ENCODE measurements around the gene SYNE2.
"Not testable (repeated sequence)": the region's sequence is repeated elsewhere in the genome, so short reads cannot be mapped to it uniquely, and the experiment has no call there.

The SYNE2 gene

DNA sequence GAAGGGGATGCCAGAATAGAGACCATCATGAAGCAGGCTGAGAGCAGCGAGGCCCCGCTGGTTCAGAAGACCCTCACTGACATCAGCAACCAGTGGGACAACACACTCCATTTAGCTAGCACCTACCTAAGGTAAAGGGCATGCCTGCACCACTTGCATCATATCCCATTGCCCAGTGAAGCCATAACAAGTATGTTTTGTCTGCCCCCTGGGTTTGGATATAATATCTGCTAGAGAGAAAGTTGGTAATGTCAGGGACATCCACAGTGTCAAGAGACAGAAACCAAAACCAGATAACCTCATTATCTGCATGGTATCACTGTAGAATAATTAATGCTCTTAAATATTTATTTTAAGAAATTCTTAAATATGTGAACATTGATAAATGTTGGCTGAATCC lies 173.8 kb downstream of the SYNE2 start:
- no peak overlapping the region for H3K4me3 ChIP-seq (replicated peaks; ENCODE audit: insufficient read depth, low read length)

GRCh38 chr14:64035143-64035542 lies 182.3 kb downstream of the SYNE2 start:
- no peak for DNase-seq (ENCODE audit: low read depth in 1 of 2, low spot score in 1 of 2)
- no peak for TF ChIP-seq POLR2AphosphoS5 (IDR thresholded peaks at IDR 0.05; ENCODE audit: low read depth)
- TF ChIP-seq, protein P1, sequence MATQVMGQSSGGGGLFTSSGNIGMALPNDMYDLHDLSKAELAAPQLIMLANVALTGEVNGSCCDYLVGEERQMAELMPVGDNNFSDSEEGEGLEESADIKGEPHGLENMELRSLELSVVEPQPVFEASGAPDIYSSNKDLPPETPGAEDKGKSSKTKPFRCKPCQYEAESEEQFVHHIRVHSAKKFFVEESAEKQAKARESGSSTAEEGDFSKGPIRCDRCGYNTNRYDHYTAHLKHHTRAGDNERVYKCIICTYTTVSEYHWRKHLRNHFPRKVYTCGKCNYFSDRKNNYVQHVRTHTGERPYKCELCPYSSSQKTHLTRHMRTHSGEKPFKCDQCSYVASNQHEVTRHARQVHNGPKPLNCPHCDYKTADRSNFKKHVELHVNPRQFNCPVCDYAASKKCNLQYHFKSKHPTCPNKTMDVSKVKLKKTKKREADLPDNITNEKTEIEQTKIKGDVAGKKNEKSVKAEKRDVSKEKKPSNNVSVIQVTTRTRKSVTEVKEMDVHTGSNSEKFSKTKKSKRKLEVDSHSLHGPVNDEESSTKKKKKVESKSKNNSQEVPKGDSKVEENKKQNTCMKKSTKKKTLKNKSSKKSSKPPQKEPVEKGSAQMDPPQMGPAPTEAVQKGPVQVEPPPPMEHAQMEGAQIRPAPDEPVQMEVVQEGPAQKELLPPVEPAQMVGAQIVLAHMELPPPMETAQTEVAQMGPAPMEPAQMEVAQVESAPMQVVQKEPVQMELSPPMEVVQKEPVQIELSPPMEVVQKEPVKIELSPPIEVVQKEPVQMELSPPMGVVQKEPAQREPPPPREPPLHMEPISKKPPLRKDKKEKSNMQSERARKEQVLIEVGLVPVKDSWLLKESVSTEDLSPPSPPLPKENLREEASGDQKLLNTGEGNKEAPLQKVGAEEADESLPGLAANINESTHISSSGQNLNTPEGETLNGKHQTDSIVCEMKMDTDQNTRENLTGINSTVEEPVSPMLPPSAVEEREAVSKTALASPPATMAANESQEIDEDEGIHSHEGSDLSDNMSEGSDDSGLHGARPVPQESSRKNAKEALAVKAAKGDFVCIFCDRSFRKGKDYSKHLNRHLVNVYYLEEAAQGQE (IDR thresholded peaks at IDR 0.05; ENCODE audit: insufficient replicate concordance, low read depth): no peak
- no peak for TF ChIP-seq SPI1 (IDR thresholded peaks at IDR 0.05; ENCODE audit: borderline replicate concordance, low read depth)
- TF ChIP-seq, protein P2, sequence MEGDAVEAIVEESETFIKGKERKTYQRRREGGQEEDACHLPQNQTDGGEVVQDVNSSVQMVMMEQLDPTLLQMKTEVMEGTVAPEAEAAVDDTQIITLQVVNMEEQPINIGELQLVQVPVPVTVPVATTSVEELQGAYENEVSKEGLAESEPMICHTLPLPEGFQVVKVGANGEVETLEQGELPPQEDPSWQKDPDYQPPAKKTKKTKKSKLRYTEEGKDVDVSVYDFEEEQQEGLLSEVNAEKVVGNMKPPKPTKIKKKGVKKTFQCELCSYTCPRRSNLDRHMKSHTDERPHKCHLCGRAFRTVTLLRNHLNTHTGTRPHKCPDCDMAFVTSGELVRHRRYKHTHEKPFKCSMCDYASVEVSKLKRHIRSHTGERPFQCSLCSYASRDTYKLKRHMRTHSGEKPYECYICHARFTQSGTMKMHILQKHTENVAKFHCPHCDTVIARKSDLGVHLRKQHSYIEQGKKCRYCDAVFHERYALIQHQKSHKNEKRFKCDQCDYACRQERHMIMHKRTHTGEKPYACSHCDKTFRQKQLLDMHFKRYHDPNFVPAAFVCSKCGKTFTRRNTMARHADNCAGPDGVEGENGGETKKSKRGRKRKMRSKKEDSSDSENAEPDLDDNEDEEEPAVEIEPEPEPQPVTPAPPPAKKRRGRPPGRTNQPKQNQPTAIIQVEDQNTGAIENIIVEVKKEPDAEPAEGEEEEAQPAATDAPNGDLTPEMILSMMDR (IDR thresholded peaks at IDR 0.05; ENCODE audit: insufficient read depth, low read length): no peak
- TF ChIP-seq GABPA (IDR thresholded peaks at IDR 0.05; ENCODE audit: low read depth): no peak
- no peak overlapping the region for H3K4me3 ChIP-seq (replicated peaks; ENCODE audit: insufficient read depth, low read length)
- H3K27ac ChIP-seq (replicated peaks): no peak overlapping the region
- no peaks in the 10 kb centered on the region for H3K27me3 ChIP-seq (ENCODE audit: insufficient read depth, poor library complexity, severe bottlenecking)

More for the DNA sequence above, 173.8 kb downstream of the SYNE2 start:
- Histone ChIP-seq H3K27ac (replicated peaks) (no peak overlapping the region), H3K27me3 (ENCODE audit: insufficient read depth, poor library complexity, severe bottlenecking) (no peaks in the 10 kb centered on the region)
- TF ChIP-seq, protein P2 (IDR thresholded peaks at IDR 0.05; ENCODE audit: insufficient read depth, low read length): no peak
- TF ChIP-seq SPI1 (IDR thresholded peaks at IDR 0.05; ENCODE audit: borderline replicate concordance, low read depth): no peak
- TF ChIP-seq POLR2AphosphoS5 (IDR thresholded peaks at IDR 0.05; ENCODE audit: low read depth): no peak
- TF ChIP-seq, protein P1 (IDR thresholded peaks at IDR 0.05; ENCODE audit: insufficient replicate concordance, low read depth): no peak
- no peak for TF ChIP-seq GABPA (IDR thresholded peaks at IDR 0.05; ENCODE audit: low read depth)
- DNase-seq (ENCODE audit: low read depth in 1 of 2, low spot score in 1 of 2): no peak

- H3K4me3 ChIP-seq (replicated peaks; ENCODE audit: insufficient read depth, low read length); DNase-seq (ENCODE audit: low read depth in 1 of 2, low spot score in 1 of 2); H3K27ac ChIP-seq (replicated peaks); H3K27me3 ChIP-seq (ENCODE audit: insufficient read depth, poor library complexity, severe bottlenecking): not testable (repeated sequence)
Observed at GRCh38 chr14:64037869-64038745, 185.3 kb downstream of the SYNE2 start.

DNA sequence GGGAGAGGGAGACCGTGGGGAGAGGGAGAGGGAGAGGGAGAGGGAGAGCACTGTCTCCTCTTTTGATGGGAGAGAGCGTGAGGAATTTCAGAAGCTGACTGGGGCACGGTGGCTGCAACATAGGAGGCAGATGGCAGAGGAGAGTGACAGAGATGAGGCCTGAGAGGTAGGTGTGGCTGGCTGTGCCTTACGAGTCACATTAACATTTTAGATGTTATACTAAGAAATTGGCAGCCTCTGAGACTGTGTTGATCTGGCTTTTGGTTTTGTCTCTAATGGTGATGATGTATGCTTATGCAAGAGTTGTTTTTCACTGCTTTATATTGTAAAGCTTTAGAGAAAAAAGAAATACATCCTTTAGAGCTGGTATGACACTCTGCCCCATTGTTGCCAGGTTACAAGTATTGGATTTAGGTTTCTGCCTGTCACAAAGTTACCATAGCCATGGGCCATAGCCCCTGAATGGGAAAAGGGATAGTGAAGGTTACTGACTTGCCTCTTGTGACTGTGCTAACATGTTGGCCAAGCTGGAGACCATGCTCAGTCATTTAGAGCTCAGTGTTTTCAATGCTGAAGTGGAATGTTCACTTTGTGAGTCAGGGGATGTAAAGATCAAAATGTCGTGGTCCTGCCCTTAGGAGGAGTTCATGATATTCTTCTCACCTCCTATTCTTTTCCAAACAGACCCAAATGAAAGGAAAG lies 186.2 kb downstream of the SYNE2 start:
- Histone ChIP-seq H3K27ac (replicated peaks) (no peak overlapping the region), H3K27me3 (ENCODE audit: insufficient read depth, poor library complexity, severe bottlenecking) (no peaks in the 10 kb centered on the region), H3K4me3 (replicated peaks; ENCODE audit: insufficient read depth, low read length) (no peak overlapping the region)
- DNase-seq (ENCODE audit: low read depth in 1 of 2, low spot score in 1 of 2): no peak
- TF ChIP-seq POLR2AphosphoS5 (IDR thresholded peaks at IDR 0.05; ENCODE audit: low read depth): no peak
- no peak for TF ChIP-seq GABPA (IDR thresholded peaks at IDR 0.05; ENCODE audit: low read depth)
- TF ChIP-seq, protein P2 (IDR thresholded peaks at IDR 0.05; ENCODE audit: insufficient read depth, low read length): no peak
- TF ChIP-seq, protein P1 (IDR thresholded peaks at IDR 0.05; ENCODE audit: insufficient replicate concordance, low read depth): no peak
- TF ChIP-seq SPI1 (IDR thresholded peaks at IDR 0.05; ENCODE audit: borderline replicate concordance, low read depth): no peak

Measured in HL-60 (cell line).